Epithelial cell of prostate (primary cell): ENCODE data around the gene SEC14L3.

ENCODE experiments used
- DNase-seq: peaks from one replicate; pipeline ENCODE4 v3.0.0-alpha.2; 2011; ENCODE audit warnings: low read depth, low spot score
- H3K27ac ChIP-seq: fragments of 450-650 bp; 2 replicates; pipeline ENCODE4 v1.5.1; 2017; ENCODE audit warnings: mild to moderate bottlenecking

The SEC14L3 gene

DNA sequence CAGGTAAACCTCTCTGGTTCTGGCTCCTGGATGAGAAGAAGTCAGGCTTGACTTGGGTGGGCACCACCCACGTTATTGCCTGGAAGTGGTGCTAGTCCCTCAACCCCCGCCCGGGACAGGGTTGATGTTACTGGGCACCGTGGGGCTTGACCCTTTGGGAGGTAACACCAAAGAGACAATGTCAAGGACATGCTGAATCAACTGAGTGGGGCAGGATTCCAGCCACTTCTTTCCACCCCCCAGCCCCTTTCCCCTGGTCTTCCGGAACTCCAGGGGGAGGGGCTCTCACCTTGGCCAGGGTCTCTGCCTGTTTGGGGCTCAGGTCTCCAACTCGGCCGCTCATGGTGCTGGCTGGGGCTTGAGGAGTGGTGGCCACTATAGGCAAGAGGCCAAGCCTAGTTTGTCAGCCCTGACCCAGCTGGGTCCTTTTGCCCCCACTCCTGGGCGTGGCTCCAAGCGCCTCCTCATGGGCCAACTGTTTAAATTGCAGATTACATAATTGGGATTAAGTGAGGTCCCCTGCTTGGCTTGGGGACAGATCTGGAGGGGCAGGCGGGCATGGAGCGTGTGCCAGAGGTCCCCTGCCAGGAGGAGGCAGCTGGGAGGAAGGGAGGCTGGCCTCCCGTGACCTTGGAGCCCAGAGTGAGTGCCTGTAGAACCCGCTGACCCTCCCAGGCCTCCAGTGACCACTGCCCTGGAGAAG, at the start of gene SEC14L3:
Gene SEC14L3 (minus strand): TSS at position 402 of the 703 bp plus-strand sequence. CDS start 59 bp downstream, at position 343.
- H3K27ac ChIP-seq, result no peak within 1 kb of the TSS
- DNase-seq, result no peak

DNA sequence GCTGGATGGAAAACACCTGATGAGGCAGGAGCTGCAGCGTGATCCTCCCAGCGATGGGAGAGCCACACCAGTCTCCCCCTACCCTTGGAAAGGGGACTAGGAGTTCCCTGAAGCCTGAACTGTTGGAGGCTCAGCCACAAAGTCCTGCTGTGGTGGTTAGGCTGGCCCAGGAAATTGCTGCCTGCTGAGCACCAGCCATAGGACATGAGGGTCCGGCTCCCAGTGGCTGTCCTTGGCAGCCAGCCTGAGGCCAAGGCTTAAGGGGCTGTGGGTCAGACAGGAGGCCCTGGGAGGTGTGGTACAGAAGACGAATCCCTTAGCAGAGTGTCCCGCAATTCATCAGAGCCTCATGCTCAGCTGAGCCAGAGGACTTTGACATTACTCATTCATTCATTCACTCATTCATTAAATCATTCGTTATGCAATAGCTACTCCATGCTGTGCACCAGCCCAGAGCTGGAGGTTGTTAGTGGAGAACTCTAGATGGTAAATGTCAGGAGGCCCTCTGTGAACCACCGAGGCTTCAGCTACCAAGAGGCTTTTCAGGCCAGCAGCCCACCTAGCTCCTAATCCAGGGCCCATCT, 48.1 kb upstream of the SEC14L3 start:
- DNase-seq, result no peak
- no peak overlapping the region for H3K27ac ChIP-seq

DNA sequence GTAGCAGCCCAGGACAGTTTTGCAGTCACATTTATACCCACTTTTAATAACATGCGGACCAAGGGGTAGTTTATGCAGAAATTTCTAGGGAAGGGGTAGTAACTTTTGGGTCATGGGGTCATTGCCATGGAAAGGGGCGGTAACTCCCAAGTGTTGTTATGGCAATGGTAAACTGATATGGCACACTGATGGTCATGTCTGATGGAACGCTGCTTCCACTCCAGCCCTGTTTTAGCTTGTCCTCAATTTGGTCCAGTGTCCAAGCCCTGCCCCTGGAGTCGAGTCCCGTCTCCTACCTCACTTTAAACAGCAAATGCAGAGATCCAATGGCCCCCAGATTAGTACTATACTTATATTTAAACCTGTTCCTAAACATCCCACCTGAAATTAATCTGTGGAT, 44.9 kb upstream of the SEC14L3 start:
- no peak for DNase-seq
- H3K27ac ChIP-seq, result no peak overlapping the region

DNA sequence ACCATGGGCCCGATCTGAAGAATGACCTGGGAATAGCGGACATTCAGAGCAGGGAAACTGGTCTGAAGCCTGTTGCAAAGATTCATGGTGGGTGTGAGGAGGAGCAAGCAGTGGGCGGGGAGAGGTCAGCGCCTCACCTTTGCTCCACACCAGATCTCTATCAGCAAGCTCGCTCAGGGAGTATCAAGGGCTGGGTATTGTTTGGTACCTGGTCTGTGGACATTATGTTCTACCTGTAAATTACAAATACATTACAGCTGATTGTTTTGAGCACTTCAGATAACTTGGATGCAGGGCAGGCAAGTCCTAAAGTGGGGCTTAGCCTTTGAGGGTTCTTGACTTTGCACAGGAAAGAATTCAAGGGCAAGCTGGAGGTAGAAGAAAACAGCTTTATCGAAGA, 44.5 kb upstream of the SEC14L3 start:
- no peak overlapping the region for H3K27ac ChIP-seq
- DNase-seq, result no peak

DNA sequence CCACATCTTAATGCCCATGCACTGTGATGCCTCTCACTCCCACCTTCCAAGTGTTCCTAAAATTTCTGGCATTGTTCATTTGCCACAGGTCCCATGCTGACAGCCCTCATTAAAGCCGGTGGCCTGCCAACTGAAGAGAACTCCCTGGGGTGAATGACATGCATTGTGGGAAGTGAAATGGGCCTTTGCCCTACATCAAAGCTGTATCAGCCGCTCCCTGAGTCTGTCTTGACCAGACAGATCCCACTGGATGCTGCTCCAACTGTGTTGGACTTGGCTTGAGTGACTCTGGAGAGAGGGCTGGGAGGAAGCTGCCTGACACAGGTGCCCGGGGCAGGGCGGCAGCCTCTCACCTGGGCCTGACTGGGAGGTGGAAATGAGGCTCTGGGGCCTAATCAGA, 42.4 kb upstream of the SEC14L3 start:
- no peak overlapping the region for H3K27ac ChIP-seq
- DNase-seq, result no peak

DNA sequence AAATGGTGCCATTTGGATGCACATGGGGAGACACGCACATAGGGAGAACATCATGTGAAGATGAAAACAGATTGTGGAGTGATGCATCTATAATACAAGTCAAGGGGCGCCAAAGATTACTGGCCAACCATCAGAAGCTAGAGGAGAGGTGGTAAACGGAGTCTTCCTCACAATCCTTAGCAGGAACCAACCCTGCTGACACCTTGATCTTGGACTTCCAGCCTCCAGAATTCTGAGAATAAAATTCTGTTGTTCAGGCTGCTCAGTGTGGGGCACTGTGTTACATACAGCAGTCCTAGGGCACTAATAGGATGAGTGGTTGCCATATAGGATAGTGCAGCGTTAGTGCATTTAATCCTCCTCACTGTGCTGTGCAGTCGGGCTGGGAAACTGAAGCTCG, 41.6 kb upstream of the SEC14L3 start:
- H3K27ac ChIP-seq, result no peak overlapping the region
- DNase-seq, result no peak

DNA sequence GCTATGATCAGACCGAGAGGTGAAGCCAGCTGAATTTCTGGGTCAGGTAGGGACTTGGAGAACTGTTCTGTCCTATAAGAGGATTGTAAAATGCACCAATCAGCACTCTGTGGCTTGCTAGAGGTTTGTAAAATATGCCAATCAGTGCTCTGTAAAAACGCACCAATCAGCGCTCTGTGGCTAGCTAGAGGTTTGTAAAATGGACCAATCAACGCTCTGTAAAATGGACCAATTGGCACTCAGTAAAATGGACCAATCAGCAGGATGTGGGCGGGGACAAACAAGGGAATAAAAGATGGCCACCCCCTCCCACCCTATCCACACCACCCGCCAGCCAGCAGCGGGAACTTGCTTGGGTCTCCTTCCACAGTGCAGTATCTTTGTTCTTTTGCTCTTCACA, 40.1 kb upstream of the SEC14L3 start:
- DNase-seq, result no peak
- H3K27ac ChIP-seq, result no peak overlapping the region

DNA sequence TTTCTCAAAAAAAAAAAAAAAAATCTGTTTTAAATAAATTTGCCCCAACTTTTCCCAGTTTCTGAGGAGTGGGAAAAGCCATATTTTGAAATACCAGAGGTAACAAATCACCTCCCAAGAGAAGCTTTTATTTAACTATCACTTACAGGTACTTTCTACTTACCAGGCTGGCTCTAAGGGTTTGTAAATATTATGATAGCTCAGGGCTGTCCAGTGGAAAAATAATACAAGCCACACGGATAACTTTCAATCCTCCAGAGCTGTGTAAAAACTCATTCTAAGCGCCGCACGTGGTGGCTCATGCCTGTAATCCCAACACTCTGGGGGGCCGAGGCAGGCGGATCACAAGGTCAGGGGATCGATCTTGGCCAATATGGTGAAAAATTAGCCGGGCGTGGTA, 39.3 kb upstream of the SEC14L3 start:
- DNase-seq, result no peak
- H3K27ac ChIP-seq, result no peak overlapping the region

DNA sequence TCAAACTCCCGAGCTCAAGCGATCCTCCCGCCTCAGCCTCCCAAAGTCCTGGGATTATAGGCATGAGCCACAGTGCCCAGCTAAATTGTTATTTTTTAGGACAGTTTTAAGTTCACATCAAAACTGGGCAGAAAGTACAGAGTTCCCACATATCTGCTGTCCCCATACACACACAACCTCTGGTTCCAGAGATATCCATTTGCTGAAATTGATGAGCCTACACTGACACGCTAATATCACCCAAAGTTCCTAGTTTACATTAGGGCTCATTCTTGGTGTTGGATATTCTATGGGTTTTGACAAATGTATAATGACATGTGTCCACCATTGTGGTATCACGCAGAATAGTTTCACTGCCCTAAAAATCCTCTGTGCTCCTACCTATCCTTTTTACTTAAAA, 36.4 kb upstream of the SEC14L3 start:
- DNase-seq, result no peak
- no peak overlapping the region for H3K27ac ChIP-seq

DNA sequence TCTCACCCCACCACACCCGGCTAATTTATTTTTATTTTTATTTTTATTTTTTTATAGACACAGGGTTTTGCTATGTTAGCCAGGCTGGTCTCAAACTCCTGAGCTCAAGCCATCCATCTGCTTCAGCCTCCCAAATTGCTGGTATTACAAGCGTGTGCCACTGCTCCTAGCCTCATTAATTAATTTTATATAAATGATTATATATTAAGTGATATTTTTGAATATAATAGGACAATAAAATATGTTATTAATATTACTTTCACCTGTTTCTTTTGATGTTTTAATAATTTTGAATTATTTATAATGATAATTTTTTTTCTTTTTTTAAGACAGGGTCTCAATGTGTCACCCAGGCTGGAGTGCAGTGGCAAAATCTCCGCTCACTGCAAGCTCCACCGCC, 35.9 kb upstream of the SEC14L3 start:
- no peak for DNase-seq
- no peak overlapping the region for H3K27ac ChIP-seq

DNA sequence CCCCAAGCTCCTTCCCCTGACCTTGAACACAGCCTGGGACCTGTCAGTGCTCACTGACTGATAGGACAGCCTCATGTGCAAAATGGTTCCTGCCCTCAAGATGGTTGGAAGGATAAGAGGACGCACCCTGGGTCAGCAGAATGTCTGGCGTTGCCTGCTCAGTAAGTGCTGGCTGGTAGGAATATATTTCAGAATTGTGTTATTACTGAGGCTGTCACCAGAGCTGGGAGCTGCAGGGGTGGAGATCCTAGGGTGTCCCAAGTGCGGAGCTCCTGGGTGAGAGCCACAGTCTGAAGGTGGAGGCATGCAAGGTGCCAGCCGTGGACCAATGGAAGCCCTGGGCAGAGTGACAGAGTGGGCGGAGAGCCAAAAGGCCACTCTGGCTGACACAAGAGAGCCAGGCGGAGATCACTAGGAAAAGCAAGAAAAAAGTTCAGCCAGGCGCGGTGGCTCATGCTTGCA, 34.7 kb upstream of the SEC14L3 start:
- no peak for DNase-seq
- no peak overlapping the region for H3K27ac ChIP-seq

DNA sequence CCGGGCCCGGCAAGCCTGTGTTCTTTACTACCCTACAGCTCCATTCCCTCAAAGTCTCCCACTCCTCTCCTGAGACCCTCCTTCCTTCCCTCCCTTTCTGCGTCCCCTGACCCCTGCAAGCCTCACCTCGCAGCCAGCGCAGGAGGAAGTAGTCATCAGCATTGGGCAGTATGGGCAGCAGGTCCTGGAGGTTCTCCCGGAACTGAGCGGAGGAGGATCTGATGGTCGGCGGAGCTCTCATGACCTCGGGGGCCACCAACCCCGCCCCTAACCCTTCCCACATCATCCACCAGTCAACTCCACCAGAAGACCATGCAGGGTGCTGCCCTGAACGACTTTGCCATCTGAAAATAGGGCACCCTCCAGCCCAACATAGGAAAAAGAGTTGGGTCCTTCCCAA, 31.7 kb upstream of the SEC14L3 start:
- DNase-seq, result no peak
- no peak overlapping the region for H3K27ac ChIP-seq

DNA sequence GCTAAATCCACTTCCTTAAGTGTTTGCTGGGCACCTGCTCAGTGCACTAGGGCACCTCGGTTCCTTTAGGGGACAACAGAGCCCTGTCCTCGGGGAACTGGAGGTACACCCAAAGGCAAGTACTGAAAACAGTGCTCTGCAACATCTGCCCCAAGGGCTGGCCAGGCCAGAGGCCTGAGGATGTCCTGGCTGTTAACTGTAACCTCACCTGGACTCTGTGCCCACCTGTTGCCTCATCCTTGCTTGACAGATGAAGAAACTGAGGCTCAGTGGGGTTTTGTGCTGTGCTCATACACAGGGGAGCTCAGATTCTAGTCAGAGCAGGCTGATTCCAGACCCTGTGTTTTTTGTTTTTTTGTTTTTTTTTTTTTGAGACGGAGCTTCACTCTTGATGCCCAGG, 31.1 kb upstream of the SEC14L3 start:
- DNase-seq, result no peak
- H3K27ac ChIP-seq, result no peak overlapping the region

DNA sequence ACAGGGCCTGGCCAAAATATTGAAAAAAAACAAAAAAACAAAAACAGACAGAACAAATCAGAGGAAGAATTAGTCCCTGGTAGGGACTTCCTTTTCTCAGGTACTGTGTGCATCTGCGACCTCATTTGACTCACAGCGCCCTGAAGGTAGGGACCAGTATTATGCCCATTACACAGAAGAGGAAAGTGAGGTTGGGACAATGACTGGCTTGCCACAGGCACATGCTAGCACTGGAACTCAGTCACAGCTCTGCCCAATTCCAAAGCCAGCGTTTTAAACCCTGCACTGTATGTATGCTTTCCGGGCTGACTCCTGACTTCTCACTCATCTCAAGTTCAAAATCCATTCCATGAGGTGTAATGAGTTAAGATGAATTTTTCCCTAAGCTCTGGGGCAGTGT, 30.3 kb upstream of the SEC14L3 start:
- no peak overlapping the region for H3K27ac ChIP-seq
- DNase-seq, result no peak

DNA sequence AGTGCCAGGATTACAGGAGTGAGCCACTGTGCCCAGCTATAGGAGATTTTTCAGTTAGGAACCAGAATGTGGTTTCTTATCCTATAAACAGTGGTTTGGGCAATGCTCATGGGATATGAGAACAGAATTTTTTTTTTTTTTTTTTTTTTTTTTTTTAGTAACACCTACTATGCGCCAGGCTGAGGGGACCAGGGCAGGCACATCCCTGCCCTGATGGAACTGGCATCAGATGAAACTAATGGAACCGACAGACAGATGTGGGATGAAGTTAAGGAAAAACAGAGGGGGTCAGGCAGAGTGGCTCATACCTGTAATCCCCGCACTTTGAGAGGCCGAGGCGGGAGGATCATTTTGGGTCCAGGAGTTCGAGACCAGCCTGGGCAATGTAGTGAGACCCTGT, 28.8 kb upstream of the SEC14L3 start:
- no peak overlapping the region for H3K27ac ChIP-seq
- DNase-seq, result no peak

DNA sequence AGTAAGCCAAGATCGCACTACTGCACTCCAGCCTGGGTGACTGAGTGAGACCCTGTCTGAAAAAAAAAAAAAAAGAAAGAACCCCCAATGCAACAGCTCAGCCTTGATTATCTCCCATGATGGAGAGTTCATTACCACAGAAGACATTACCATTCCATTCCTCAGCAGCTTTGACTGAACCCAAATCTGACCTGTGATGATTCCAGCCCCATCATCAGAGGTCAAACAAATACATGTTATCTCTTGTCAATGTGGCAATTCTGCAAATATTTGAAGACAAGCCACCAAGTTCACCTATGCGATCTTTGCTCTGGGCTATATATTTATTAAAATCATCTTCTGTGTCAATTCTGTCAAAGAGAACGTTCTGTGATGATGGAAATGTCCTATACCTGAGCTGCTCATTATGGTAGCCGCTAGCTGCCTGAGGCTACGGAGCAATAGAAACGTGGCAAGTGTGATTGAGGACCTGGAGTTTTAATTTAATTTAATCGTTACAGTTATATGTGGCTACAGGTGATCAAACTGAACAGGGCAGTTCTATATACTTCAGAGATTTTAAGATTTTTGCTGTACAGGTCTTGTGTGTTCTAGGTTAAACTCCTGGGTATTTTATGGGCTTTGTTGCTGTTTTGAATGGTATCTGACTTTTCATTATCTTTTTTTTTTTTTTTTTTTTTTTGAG, 25.8 kb upstream of the SEC14L3 start:
- DNase-seq, result no peak
- no peak overlapping the region for H3K27ac ChIP-seq

DNA sequence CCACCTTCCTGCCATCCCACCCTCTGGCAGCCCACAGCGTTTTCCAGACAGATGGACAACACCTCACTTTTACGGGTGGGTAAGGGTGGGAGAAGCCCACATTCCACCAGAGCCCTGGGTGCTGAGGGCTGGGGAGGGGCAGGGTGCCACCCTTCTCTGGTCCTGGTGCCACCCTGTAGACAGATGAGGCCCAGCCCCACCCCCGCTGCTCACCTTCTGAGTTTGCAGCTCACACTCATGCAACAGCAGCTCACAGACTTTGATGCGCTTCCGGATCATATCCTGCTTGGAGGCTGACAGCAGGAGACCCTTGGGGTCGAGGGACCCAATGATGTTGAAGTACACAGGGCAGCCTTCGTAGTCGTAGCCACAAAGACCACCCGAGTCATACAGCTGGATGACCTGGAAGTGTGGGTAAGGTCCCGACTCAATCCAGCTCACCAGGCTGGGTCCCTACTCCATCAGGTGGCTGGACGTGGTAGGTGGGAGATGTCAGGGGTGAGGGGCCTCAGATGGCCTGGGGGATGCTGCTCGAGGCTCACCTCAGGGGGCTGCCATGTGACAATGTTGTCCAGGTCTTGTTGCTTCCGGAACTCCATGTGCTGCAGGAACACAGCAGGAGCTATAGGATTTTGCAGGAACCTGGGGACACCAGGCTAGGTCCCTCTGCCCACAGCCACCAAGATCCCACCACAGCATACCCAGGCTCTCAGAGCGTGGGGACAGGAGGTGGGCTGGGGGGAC, 23.4 kb upstream of the SEC14L3 start:
- DNase-seq, result no peak
- H3K27ac ChIP-seq, result no peak overlapping the region

DNA sequence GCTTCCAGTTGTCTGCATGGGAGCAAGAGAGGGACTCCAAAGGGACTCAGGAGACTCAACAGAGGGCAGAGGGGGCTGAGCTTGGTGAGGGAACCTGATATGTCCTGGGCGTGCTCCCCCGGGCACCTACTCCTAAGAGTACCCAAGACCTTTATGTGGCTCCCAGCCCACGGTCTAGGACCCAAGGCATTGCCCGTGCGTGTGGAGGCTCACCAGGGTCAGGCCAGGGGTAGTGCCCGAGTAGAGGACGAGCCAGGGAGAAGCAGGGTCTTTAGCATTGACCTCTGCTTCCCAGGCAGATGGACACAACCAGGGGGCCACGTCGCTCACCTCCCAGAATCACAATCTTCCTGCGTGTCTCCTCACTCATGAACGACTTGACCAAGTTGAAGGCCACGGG, 20.3 kb upstream of the SEC14L3 start:
- DNase-seq, result no peak

DNA sequence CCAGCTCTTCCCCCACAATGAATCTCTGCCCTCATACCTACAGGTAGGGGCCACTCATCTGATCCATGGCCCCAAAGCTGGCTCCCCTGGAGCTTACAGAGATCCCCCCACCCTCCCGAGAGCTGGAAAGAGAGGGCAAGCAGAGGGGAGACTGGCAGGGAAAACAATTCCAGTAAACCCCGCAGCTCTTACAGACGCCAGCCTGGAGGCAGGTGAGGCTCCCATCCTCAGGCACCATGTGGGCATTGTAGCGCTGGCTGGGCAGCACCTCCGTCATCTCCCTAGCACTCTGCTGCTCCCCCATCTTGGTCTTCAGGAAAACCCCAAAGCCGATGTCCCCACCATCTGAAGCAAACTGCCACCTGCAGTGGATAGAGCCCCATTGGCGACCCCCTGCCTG, 19.6 kb upstream of the SEC14L3 start:
- DNase-seq, result no peak
- no peak overlapping the region for H3K27ac ChIP-seq

More for the DNA sequence above, 20.3 kb upstream of the SEC14L3 start:
- H3K27ac ChIP-seq, result no peak overlapping the region

DNA sequence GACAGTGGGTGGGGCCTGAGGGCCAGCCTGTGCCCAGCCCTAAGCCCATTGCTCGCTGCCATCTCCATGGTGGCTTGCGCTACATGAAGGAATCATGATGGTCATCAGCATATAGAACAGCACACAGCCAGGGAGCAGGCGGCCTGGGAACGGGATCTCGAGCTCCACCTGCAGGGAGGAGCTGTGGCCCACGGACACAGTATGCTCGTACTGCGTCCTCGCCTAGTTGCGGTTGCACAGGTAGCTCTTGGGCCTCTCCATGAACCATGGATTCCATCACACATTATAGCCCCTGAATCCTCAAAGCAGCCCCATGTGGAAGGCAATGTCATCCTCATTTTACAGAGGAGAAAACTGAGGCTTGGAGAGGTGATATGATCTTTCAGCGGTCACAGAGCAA, 18.6 kb upstream of the SEC14L3 start:
- no peak for DNase-seq
- H3K27ac ChIP-seq, result no peak overlapping the region

DNA sequence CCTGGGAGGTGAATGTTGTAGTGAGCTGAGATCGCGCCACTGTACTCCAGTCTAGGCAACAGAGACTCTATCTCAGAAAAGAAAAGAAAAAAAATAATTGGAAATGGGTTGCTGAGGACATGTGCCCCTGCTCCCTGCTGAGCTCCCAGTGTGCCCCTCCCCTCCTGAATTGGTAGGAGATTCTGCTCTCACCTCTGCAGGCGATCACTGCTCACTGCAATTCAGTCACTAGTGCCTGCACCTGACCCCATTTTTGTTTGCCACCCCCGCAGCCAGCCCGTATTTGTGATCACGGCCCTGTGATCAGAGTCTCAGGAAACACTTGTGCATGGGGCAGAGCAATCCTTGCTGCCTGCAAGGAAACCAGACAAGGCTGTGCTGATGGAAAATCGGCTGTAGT, 16.3 kb upstream of the SEC14L3 start:
- H3K27ac ChIP-seq, result no peak overlapping the region
- no peak for DNase-seq
